ENCODE data around the gene CLCN5. TPM values are rescaled to one million over a fixed set of nuclear protein-coding genes. Genes with fewer than 3 reads are reported as not detected.

CLCN5 gene
- total RNA-seq, 1 experiment from 2014 or later = 23.6 TPM

GRCh38 chrX:50117476-50117875, 195.1 kb downstream of the CLCN5 start:
- Histone ChIP-seq H3K4me3 (ENCODE audit: low read depth in 2 of 2, low read length in 2 of 2) (no peak overlapping the region), H3K4me1 (ENCODE audit: control insufficient read depth, insufficient read depth, low read length) (no peaks in the 10 kb centered on the region), H3K27ac (ENCODE audit: low read length) (no peak overlapping the region), H3K36me3 (ENCODE audit: control insufficient read depth, insufficient read depth, low read length) (no peaks in the 10 kb centered on the region), H3K27me3 (ENCODE audit: control insufficient read depth, insufficient read depth, low read length) (no peaks in the 10 kb centered on the region), H3K9me3 (ENCODE audit: control insufficient read depth, insufficient read depth, low read depth, low read length) (no peaks in the 10 kb centered on the region)
- ChIA-PET POLR2A (no interaction called here), CTCF (no interaction called here)
- intact Hi-C loops (cut with micrococcal nuclease; ENCODE audit: unreplicated experiment) (no loop called here), in situ Hi-C loops (cut with HindIII; ENCODE audit: low pct_unique_long_range_greater_than_20kb, low sequenced_read_pairs) (no loop called here)
- DNase-seq (ENCODE audit: low read depth, low spot score) = no peak
- no peak for ATAC-seq
- TF ChIP-seq SIN3A (IDR thresholded peaks at IDR 0.05; ENCODE audit: borderline replicate concordance, insufficient read depth, low read depth, low read length) (no peak), CTCF (IDR thresholded peaks at IDR 0.05) (no peak), REST (IDR thresholded peaks at IDR 0.05; ENCODE audit: insufficient read depth in 1 of 2, low read depth in 2 of 2, low read length in 1 of 2) (no peak)
- no TSS peak for BruUV-seq (replicated peaks)

- no peaks in the 10 kb centered on the region for H3K9me3 ChIP-seq (ENCODE audit: control insufficient read depth, insufficient read depth, low read depth, low read length)
- ATAC-seq (no peak), DNase-seq (ENCODE audit: low read depth, low spot score) (no peak)
- no TSS peak for BruUV-seq (replicated peaks)
- TF ChIP-seq SIN3A (IDR thresholded peaks at IDR 0.05; ENCODE audit: borderline replicate concordance, insufficient read depth, low read depth, low read length) = no peak
- TF ChIP-seq CTCF (IDR thresholded peaks at IDR 0.05) = no peak
- no peak for TF ChIP-seq POLR2AphosphoS5 (IDR thresholded peaks at IDR 0.05; ENCODE audit: low read depth, low read length)
- TF ChIP-seq REST (IDR thresholded peaks at IDR 0.05; ENCODE audit: insufficient read depth in 1 of 2, low read depth in 2 of 2, low read length in 1 of 2) = no peak
- TF ChIP-seq TCF7L2 (IDR thresholded peaks at IDR 0.05; ENCODE audit: low read depth, low read length) = no peak
- ChIA-PET CTCF (no interaction called here), POLR2A (no interaction called here)
- no peak overlapping the region for H3K27ac ChIP-seq (ENCODE audit: low read length)
- H3K4me1 ChIP-seq (ENCODE audit: control insufficient read depth, insufficient read depth, low read length) = no peaks in the 10 kb centered on the region
- no peaks in the 10 kb centered on the region for H3K27me3 ChIP-seq (ENCODE audit: control insufficient read depth, insufficient read depth, low read length)
- in situ Hi-C loops (cut with HindIII; ENCODE audit: low pct_unique_long_range_greater_than_20kb, low sequenced_read_pairs) (no loop called here), intact Hi-C loops (cut with micrococcal nuclease; ENCODE audit: unreplicated experiment) (no loop called here)
- no peaks in the 10 kb centered on the region for H3K36me3 ChIP-seq (ENCODE audit: control insufficient read depth, insufficient read depth, low read length)
- H3K4me3 ChIP-seq (ENCODE audit: low read depth in 2 of 2, low read length in 2 of 2) = no peak overlapping the region
These were observed 203.1 kb downstream of the CLCN5 start for GRCh38 chrX:50125480-50125879.
